H1 (cell line): ENCODE results near the gene WDR48. TPM values are rescaled to one million over a fixed set of nuclear protein-coding genes. Genes with fewer than 3 reads are reported as not detected.

Source experiments
- CTCF ChIA-PET: fragments of 300-600 bp; sonication (Branson Sonifier 250); formaldehyde crosslinking; loops from one replicate; lab custom pipeline; 2021; ENCODE audit not compliant: partially characterized antibody; lab: Charles Lee
- POLR2A ChIA-PET: fragments of 300-600 bp; sonication (Branson Sonifier 250); formaldehyde crosslinking; loops from one replicate; lab custom pipeline; 2021; ENCODE audit warnings: inconsistent platforms; ENCODE audit not compliant: partially characterized antibody; lab: Charles Lee
- DNase-seq, 2 experiments: peaks; one replicate each; pipeline versions ENCODE4 v3.0.0 to v3.0.0-alpha.2; 2010 to 2022; ENCODE audit warnings: low spot score in 2 of 2, low read depth in 1 of 2, mixed read lengths in 1 of 2
- FAIRE-seq: peaks from 2 replicates; lab custom pipeline; 2011; peaks lifted over from hg19 to GRCh38; lab: Jason Lieb, UNC
- H2AFZ ChIP-seq: 2 replicates; pipeline ENCODE4 v1.8.1; 2012; ENCODE audit warnings: low read length, inconsistent platforms
- H2AK5ac ChIP-seq: 2 replicates; pipeline ENCODE4 v1.6.1; 2013; ENCODE audit warnings: low read depth, low read length
- H2BK120ac ChIP-seq: replicated peaks from 2 replicates; pipeline ENCODE3; 2013; ENCODE audit warnings: low read depth, low read length, inconsistent platforms
- H2BK12ac ChIP-seq: 2 replicates; pipeline ENCODE4 v1.6.1; 2013; ENCODE audit warnings: low read depth, low read length
- H2BK15ac ChIP-seq: 2 replicates; pipeline ENCODE4 v1.6.1; 2013; ENCODE audit warnings: low read length
- H2BK20ac ChIP-seq: 2 replicates; pipeline ENCODE4 v1.6.1; 2013; ENCODE audit warnings: low read length
- H2BK5ac ChIP-seq: 2 replicates; pipeline ENCODE4 v1.6.1; 2013; ENCODE audit warnings: low read depth, low read length
- H3K14ac ChIP-seq: 2 replicates; pipeline ENCODE4 v1.6.1; 2013; ENCODE audit warnings: inconsistent platforms; ENCODE audit not compliant: insufficient read length
- H3K18ac ChIP-seq: 2 replicates; pipeline ENCODE4 v1.6.1; 2013; ENCODE audit warnings: low read length; ENCODE audit errors: extremely low read depth
- H3K23ac ChIP-seq: 2 replicates; pipeline ENCODE4 v1.6.1; 2013; ENCODE audit warnings: inconsistent platforms; ENCODE audit not compliant: insufficient read length
- H3K23me2 ChIP-seq: 2 replicates; pipeline ENCODE4 v1.6.1; 2013; ENCODE audit warnings: low read depth, low read length
- H3K27ac ChIP-seq: 2 replicates; pipeline ENCODE4 v1.6.1; 2011; ENCODE audit warnings: low read depth, low read length, inconsistent platforms
- H3K27me3 ChIP-seq, 4 experiments: replicated peaks in 1 of 4; 1 replicate in 1 of 4; 2 replicates in 3 of 4; pipeline versions ENCODE4 v1.6.1 to v1.8.1; 2011 to 2013; ENCODE audit warnings: low read length in 3 of 4, mild to moderate bottlenecking in 3 of 4, inconsistent platforms in 2 of 4, mixed read lengths in 2 of 4, moderate library complexity in 1 of 4; ENCODE audit not compliant: control insufficient read depth in 3 of 4, insufficient read depth in 3 of 4; ENCODE audit errors: extremely low read depth in 1 of 4
- H3K36me3 ChIP-seq, 4 experiments: 2 replicates each; pipeline versions ENCODE4 v1.6.1 to v1.8.1; 2011 to 2013; ENCODE audit warnings: mild to moderate bottlenecking in 4 of 4, low read length in 3 of 4, moderate library complexity in 2 of 4, control low read depth in 1 of 4, inconsistent platforms in 1 of 4; ENCODE audit not compliant: insufficient read depth in 4 of 4, control insufficient read depth in 2 of 4
- H3K4ac ChIP-seq: replicated peaks from 2 replicates; pipeline ENCODE3; 2013; ENCODE audit warnings: low read length, low read depth, mixed read lengths, inconsistent platforms; ENCODE audit not compliant: insufficient read length
- H3K4me1 ChIP-seq, 4 experiments: replicated peaks in 1 of 4; 1 replicate in 1 of 4; 2 replicates in 3 of 4; pipeline versions ENCODE4 v1.6.1 to v1.8.1; 2011 to 2013; ENCODE audit warnings: low read length in 3 of 4, inconsistent platforms in 2 of 4, mixed read lengths in 1 of 4; ENCODE audit not compliant: insufficient read depth in 4 of 4, control insufficient read depth in 3 of 4
- H3K4me2 ChIP-seq, 2 experiments: 2 replicates each; pipeline versions ENCODE4 v1.6.1 to v1.8.1; 2011 to 2013; ENCODE audit warnings: low read depth in 2 of 2, low read length in 2 of 2, control low read depth in 1 of 2, inconsistent platforms in 1 of 2, mild to moderate bottlenecking in 1 of 2; ENCODE audit not compliant: insufficient read depth in 1 of 2
- H3K4me3 ChIP-seq, 4 experiments: fragments of 200-600, 300-600 bp in 1 of 4; sonication (generic), shearing (Covaris generic), sonication (Bioruptor Twin) in 1 of 4; 2 replicates each; pipeline versions ENCODE4 v1.5.1 to v1.8.1; 2011 to 2016; ENCODE audit warnings: low read length in 4 of 4, low read depth in 3 of 4, control low read depth in 2 of 4, inconsistent platforms in 2 of 4, mild to moderate bottlenecking in 2 of 4, mixed read lengths in 1 of 4, moderate library complexity in 1 of 4; ENCODE audit not compliant: insufficient read depth in 2 of 4; ENCODE audit errors: extremely low read depth in 1 of 4
- H3K56ac ChIP-seq: replicated peaks from 2 replicates; pipeline ENCODE3; 2013; ENCODE audit warnings: low read depth, mild to moderate bottlenecking, mixed read lengths, low read length, inconsistent platforms; ENCODE audit not compliant: insufficient read length
- H3K79me1 ChIP-seq: 2 replicates; pipeline ENCODE4 v1.6.1; 2013; ENCODE audit warnings: low read depth, low read length, control low read depth
- H3K79me2 ChIP-seq, 2 experiments: 2 replicates each; pipeline versions ENCODE4 v1.6.1 to v1.8.1; 2012 to 2013; ENCODE audit warnings: low read length in 2 of 2, mild to moderate bottlenecking in 2 of 2, inconsistent platforms in 1 of 2; ENCODE audit not compliant: insufficient read depth in 2 of 2, control insufficient read depth in 1 of 2
- H3K9ac ChIP-seq, 4 experiments: replicated peaks in 1 of 4; 1 replicate in 1 of 4; 2 replicates in 3 of 4; pipeline versions ENCODE4 v1.6.1 to v1.8.1; 2011 to 2013; ENCODE audit warnings: low read depth in 3 of 4, low read length in 3 of 4, control low read depth in 2 of 4, mild to moderate bottlenecking in 2 of 4, moderate library complexity in 2 of 4, inconsistent platforms in 1 of 4; ENCODE audit errors: extremely low read depth in 1 of 4
- H3K9me3 ChIP-seq, 2 experiments: 2 replicates each; pipeline versions ENCODE4 v1.6.1 to v1.8.1; 2012 to 2013; ENCODE audit warnings: mild to moderate bottlenecking in 2 of 2, moderate library complexity in 2 of 2, control low read depth in 1 of 2, inconsistent platforms in 1 of 2, low read depth in 1 of 2, low read length in 1 of 2, mixed read lengths in 1 of 2; ENCODE audit not compliant: insufficient read depth in 2 of 2
- H4K20me1 ChIP-seq, 2 experiments: replicated peaks in 1 of 2; 2 replicates each; pipeline versions ENCODE3 to v1.8.1; 2011 to 2013; ENCODE audit warnings: inconsistent platforms in 2 of 2, low read length in 2 of 2, mild to moderate bottlenecking in 1 of 2; ENCODE audit not compliant: insufficient read depth in 2 of 2, control insufficient read depth in 1 of 2
- H4K5ac ChIP-seq: 2 replicates; pipeline ENCODE4 v1.6.1; 2013; ENCODE audit warnings: low read length, low read depth, mixed read lengths, inconsistent platforms; ENCODE audit not compliant: insufficient read length
- H4K8ac ChIP-seq: 2 replicates; pipeline ENCODE4 v1.8.0; 2013; ENCODE audit warnings: mild to moderate bottlenecking, moderate library complexity, low read length, inconsistent platforms; ENCODE audit not compliant: insufficient read depth; ENCODE audit errors: extremely low read depth
- H4K91ac ChIP-seq: replicated peaks from 2 replicates; pipeline ENCODE3; 2013; ENCODE audit warnings: low read length, mixed read lengths, inconsistent platforms; ENCODE audit not compliant: insufficient read length
- ASH2L ChIP-seq: fragments of 200-600, 300-600 bp; sonication (generic); IDR thresholded peaks from one replicate; pipeline ENCODE4 v1.7.1; 2017; ENCODE audit warnings: low read length
- ATF3 ChIP-seq: IDR thresholded peaks from 2 replicates; pipeline ENCODE4 v1.6.1; 2011; ENCODE audit warnings: low read depth, mild to moderate bottlenecking, low read length; ENCODE audit not compliant: insufficient read depth
- BACH1 ChIP-seq: IDR thresholded peaks from 2 replicates; pipeline ENCODE4 v1.6.1; 2012; ENCODE audit warnings: low read length, improper control_type of control experiment
- BCL11A ChIP-seq, 2 experiments: IDR thresholded peaks; one replicate each; pipeline ENCODE4 v1.6.1; 2011; ENCODE audit warnings: low read depth in 2 of 2, low read length in 2 of 2, mild to moderate bottlenecking in 2 of 2
- CHD1 ChIP-seq: IDR thresholded peaks from 2 replicates; pipeline ENCODE4 v1.6.1; 2012; ENCODE audit warnings: low read depth, low read length, improper control_type of control experiment
- EZH2 ChIP-seq: fragments of 200-600 bp; sonication (generic); IDR thresholded peaks from 2 replicates; pipeline ENCODE4 v1.7.1; 2012; ENCODE audit warnings: low read depth, mild to moderate bottlenecking, moderate library complexity, low read length, inconsistent platforms; ENCODE audit not compliant: severe bottlenecking
- JUN ChIP-seq: IDR thresholded peaks from 2 replicates; pipeline ENCODE4 v1.6.1; 2011; ENCODE audit warnings: low read depth, mild to moderate bottlenecking, improper control_type of control experiment, low read length
- PHF8 ChIP-seq: fragments of 200-600 bp; sonication (generic); conservative IDR thresholded peaks from 2 replicates; pipeline ENCODE4 v1.7.1; 2012; ENCODE audit warnings: low read depth, mild to moderate bottlenecking, inconsistent platforms, low read length, moderate library complexity
- RNF2 ChIP-seq: fragments of 200-900, 300-1000 bp; sonication (generic); IDR thresholded peaks from 2 replicates; pipeline ENCODE4 v1.7.1; 2016; ENCODE audit warnings: borderline replicate concordance, low read depth, mild to moderate bottlenecking, antibody characterized with exemption, low read length; ENCODE audit not compliant: poor library complexity, severe bottlenecking; ENCODE audit errors: missing control alignments
- TBP ChIP-seq: IDR thresholded peaks from 2 replicates; pipeline ENCODE4 v1.6.1; 2011; ENCODE audit warnings: low read depth, low read length, improper control_type of control experiment
- TEAD4 ChIP-seq: IDR thresholded peaks from 2 replicates; pipeline ENCODE4 v1.6.1; 2012; ENCODE audit warnings: low read depth, low read length, inconsistent platforms, mixed read lengths
- WGBS, 2 experiments: shearing (Covaris generic) in 1 of 2; methylation state at CpG; one replicate each; pipeline versions ENCODE4 v1.1.6 to v1.1.7; 2013 to 2015; ENCODE audit warnings: low lambda C conversion rate in 2 of 2, mixed read lengths in 2 of 2, inconsistent platforms in 1 of 2, low coverage in 1 of 2, missing lambda C conversion rate in 1 of 2; ENCODE audit not compliant: insufficient replicate concordance in 2 of 2, insufficient coverage in 1 of 2, insufficient read length in 1 of 2; ENCODE audit errors: extremely low coverage in 1 of 2, missing lambda C conversion rate in 1 of 2; 5-methylcytosine and 5-hydroxymethylcytosine counted together
- polyA plus RNA-seq, 7 experiments: library from polyadenylated mRNA; depleted of rRNA in 3 of 7; stranded (reverse) in 5 of 7; unstranded in 2 of 7; fragments of >200 nt in 5 of 7; fragments of 200-250 nt in 2 of 7; gene quantifications; 1 replicate in 5 of 7; 2 replicates in 1 of 7; 4 replicates in 1 of 7; pipeline versions ENCODE4 v1.2.1 to v1.2.3, GENCODE V29; 2011 to 2013; ENCODE audit warnings: missing spikeins in 2 of 7, mixed read lengths in 2 of 7
- total RNA-seq: library from RNA; stranded (reverse); fragmentation: NEBNext Ultra II Directional; extraction: Animal tissue kit (Norgen Biotek cat#: 25700); gene quantifications from 2 replicates; pipeline ENCODE4 v1.2.1, GENCODE V29; 2021
- TF ChIP-seq, protein P1 (sequence below): IDR thresholded peaks from 2 replicates; pipeline ENCODE4 v1.6.1; 2012; ENCODE audit warnings: low read length, inconsistent platforms

Gene WDR48
- total and polyA plus RNA-seq, 2 of the 8 experiments (the other 6 are each of a cell fraction or from before 2014, with no cell fraction given) = 21.2 to 54.1 TPM

GRCh38 chr3:39122813-39123212 lies 71.0 kb downstream of the WDR48 start:
- Histone ChIP-seq H3K27ac (no peak overlapping the region), H2BK5ac (no peak overlapping the region), H3K4me2 (no peak overlapping the region), H3K9me3 (no peaks in the 10 kb centered on the region), H2BK12ac (no peak overlapping the region), H3K79me1 (no peaks in the 10 kb centered on the region), H2BK15ac (no peak overlapping the region), H3K36me3 (no peaks in the 10 kb centered on the region), H4K5ac (no peak overlapping the region), H3K4ac (no peak overlapping the region), H3K23ac (no peak overlapping the region), H3K14ac (no peak overlapping the region), H3K18ac (no peak overlapping the region), H3K23me2 (no peaks in the 10 kb centered on the region; the same call in 1 of the 2 replicates), H3K4me1 (0 out of 7 replicates have a peak, but pooled peaks cover 0 to 3% (median 0%) of the 10 kb centered on the region in 4 experiments), H3K9ac (no peak overlapping the region), H3K4me3 (no peak overlapping the region), H4K8ac (no peak overlapping the region), H2BK20ac (no peak overlapping the region), H2AK5ac (no peak overlapping the region), H2BK120ac (no peak overlapping the region), H3K56ac (no peak overlapping the region), H2AFZ (no peak overlapping the region), H4K91ac (no peak overlapping the region), H3K27me3 (no peaks in the 10 kb centered on the region; a peak in 1 of 7 replicates), H4K20me1 (no peaks in the 10 kb centered on the region), H3K79me2 (no peaks in the 10 kb centered on the region)
- CTCF ChIA-PET = interaction anchor here (1.0 to 20.0 kb wide), 4 partner anchors 9 to 169 kb away, joined by 3 to 496 read pairs (median 186); partner anchors contain the start of gene XIRP1
- WGBS, 2 experiments = 73% methylated on average over 1 of the region's 1 CpG; no CpG with 5 or more reads in 1 of the 2 experiments
- FAIRE-seq (no peak), DNase-seq (no peak)
- POLR2A ChIA-PET = no interaction called here
- TF ChIP-seq JUN (no peak), CHD1 (no peak), ATF3 (no peak), PHF8 (no peak), BACH1 (no peak), TEAD4 (no peak), BCL11A (IDR thresholded peaks at IDR 0.05; ENCODE audit: low read depth in 2 of 2, low read length in 2 of 2) (no peak), EZH2 (no peak), ASH2L (no peak), TBP (no peak), RNF2 (no peak)
- TF ChIP-seq, protein P1, sequence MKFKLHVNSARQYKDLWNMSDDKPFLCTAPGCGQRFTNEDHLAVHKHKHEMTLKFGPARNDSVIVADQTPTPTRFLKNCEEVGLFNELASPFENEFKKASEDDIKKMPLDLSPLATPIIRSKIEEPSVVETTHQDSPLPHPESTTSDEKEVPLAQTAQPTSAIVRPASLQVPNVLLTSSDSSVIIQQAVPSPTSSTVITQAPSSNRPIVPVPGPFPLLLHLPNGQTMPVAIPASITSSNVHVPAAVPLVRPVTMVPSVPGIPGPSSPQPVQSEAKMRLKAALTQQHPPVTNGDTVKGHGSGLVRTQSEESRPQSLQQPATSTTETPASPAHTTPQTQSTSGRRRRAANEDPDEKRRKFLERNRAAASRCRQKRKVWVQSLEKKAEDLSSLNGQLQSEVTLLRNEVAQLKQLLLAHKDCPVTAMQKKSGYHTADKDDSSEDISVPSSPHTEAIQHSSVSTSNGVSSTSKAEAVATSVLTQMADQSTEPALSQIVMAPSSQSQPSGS = no peak
